Nephron progenitor cell (in vitro differentiated cells): Measurements from ENCODE around the gene HHATL.
"Not testable (repeated sequence)": the region's sequence is repeated elsewhere in the genome, so short reads cannot be mapped to it uniquely, and the experiment has no call there.

Experiments used
- DNase-seq: peaks from one replicate; pipeline ENCODE4 v3.0.0; 2021
- H3K27ac Mint-ChIP-seq: 2 replicates; pipeline ENCODE4 v1.8.0; 2021; ENCODE audit warnings: mild to moderate bottlenecking, moderate library complexity, mixed read lengths
- H3K27me3 Mint-ChIP-seq: 2 replicates; pipeline ENCODE4 v1.8.0; 2021; ENCODE audit warnings: mild to moderate bottlenecking, low read depth, mixed read lengths; ENCODE audit not compliant: poor library complexity
- H3K36me3 Mint-ChIP-seq: 2 replicates; pipeline ENCODE4 v1.8.0; 2021; ENCODE audit warnings: low read depth, mixed read lengths
- H3K4me1 Mint-ChIP-seq: 2 replicates; pipeline ENCODE4 v1.8.0; 2021; ENCODE audit warnings: mixed read lengths
- H3K4me3 Mint-ChIP-seq: 2 replicates; pipeline ENCODE4 v1.8.0; 2021; ENCODE audit warnings: mild to moderate bottlenecking, moderate library complexity, mixed read lengths
- H3K9me3 Mint-ChIP-seq: 2 replicates; pipeline ENCODE4 v1.8.0; 2021; ENCODE audit warnings: mild to moderate bottlenecking, moderate library complexity, mixed read lengths
- CTCF ChIP-seq: fragments of 200-600 bp; sonication (generic); IDR thresholded peaks from 2 replicates; pipeline ENCODE4 v1.5.0; 2021; ENCODE audit warnings: antibody characterized with exemption

HHATL gene

GRCh38 chr3:42728668-42729364 is 26.2 kb upstream of the HHATL start:
- Mint-ChIP-seq H3K36me3 (no peaks in the 10 kb centered on the region), H3K4me3 (no peak overlapping the region), H3K4me1 (peaks cover 4% of the 10 kb centered on the region), H3K27me3 (peaks cover 33% of the 10 kb centered on the region), H3K9me3 (no peaks in the 10 kb centered on the region), H3K27ac (no peak overlapping the region)
- TF ChIP-seq CTCF = no peak
- no peak for DNase-seq

- no peak for DNase-seq
- TF ChIP-seq CTCF = no peak
- Mint-ChIP-seq H3K9me3 (no peaks in the 10 kb centered on the region), H3K36me3 (no peaks in the 10 kb centered on the region), H3K4me1 (peaks cover 4% of the 10 kb centered on the region), H3K27me3 (peaks cover 33% of the 10 kb centered on the region), H3K4me3 (no peak overlapping the region), H3K27ac (no peak overlapping the region)
Measured at GRCh38 chr3:42728056-42728455, 25.5 kb upstream of the HHATL start.

- Mint-ChIP-seq H3K36me3 (no peaks in the 10 kb centered on the region), H3K27ac (no peak overlapping the region), H3K27me3 (peaks cover 30% of the 10 kb centered on the region), H3K9me3 (no peaks in the 10 kb centered on the region), H3K4me3 (no peak overlapping the region), H3K4me1 (no peaks in the 10 kb centered on the region)
- no peak for TF ChIP-seq CTCF
- DNase-seq = no peak
Measured at GRCh38 chr3:42725454-42725853, 22.9 kb upstream of the HHATL start.

- Mint-ChIP-seq H3K27ac (no peak overlapping the region), H3K4me3 (no peak overlapping the region), H3K36me3 (no peaks in the 10 kb centered on the region), H3K4me1 (no peaks in the 10 kb centered on the region), H3K9me3 (no peaks in the 10 kb centered on the region), H3K27me3 (peaks cover 27% of the 10 kb centered on the region)
- DNase-seq = no peak
- TF ChIP-seq CTCF = no peak
Measured at GRCh38 chr3:42723219-42723618, 20.6 kb upstream of the HHATL start.

GRCh38 chr3:42722442-42722841 is 19.8 kb upstream of the HHATL start:
- not testable (repeated sequence) for H3K4me3 Mint-ChIP-seq, H3K36me3 Mint-ChIP-seq, H3K9me3 Mint-ChIP-seq, H3K4me1 Mint-ChIP-seq, DNase-seq, H3K27ac Mint-ChIP-seq
- H3K27me3 Mint-ChIP-seq = peaks cover 25% of the 10 kb centered on the region

- Mint-ChIP-seq H3K4me3 (no peak overlapping the region), H3K36me3 (no peaks in the 10 kb centered on the region), H3K27me3 (peaks cover 29% of the 10 kb centered on the region), H3K27ac (no peak overlapping the region), H3K9me3 (no peaks in the 10 kb centered on the region), H3K4me1 (no peaks in the 10 kb centered on the region)
- no peak for DNase-seq
- TF ChIP-seq CTCF = no peak
Measured at GRCh38 chr3:42721690-42722089, 19.1 kb upstream of the HHATL start.
